ENCODE measurements around the gene CLEC12A.

DNA sequence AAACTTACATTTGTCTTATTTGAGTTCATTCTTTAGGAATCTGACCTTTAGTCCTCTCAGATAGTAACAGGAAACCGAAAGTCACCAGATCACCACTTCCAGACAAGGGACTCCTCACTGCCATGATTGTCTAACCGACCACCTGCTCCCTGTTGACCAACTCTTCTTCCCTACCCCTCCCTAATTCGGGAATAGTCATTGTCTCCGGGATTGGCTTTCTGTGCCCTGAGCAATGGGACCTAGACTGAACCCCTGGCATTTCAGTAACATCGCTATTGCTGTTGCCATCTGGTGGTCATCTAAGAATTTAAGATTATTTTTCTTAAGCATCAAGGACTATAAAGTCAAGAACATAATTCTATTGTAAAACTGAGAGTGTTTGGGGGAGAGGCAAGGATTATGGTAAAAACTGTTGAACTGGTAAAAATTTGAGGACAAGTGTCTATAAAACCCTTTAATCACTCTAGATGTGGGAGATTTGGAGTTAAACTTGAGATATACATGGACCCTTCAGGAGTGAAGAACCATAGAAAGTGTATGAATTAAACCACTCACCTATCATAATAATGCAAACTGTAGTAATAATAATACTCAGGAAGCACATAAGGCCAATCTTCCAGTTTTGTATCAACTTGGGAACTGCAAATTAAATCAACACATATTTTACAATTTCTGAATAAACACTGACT lies 45.4 kb upstream of the CLEC12A start:
- TF ChIP-seq, protein P1, sequence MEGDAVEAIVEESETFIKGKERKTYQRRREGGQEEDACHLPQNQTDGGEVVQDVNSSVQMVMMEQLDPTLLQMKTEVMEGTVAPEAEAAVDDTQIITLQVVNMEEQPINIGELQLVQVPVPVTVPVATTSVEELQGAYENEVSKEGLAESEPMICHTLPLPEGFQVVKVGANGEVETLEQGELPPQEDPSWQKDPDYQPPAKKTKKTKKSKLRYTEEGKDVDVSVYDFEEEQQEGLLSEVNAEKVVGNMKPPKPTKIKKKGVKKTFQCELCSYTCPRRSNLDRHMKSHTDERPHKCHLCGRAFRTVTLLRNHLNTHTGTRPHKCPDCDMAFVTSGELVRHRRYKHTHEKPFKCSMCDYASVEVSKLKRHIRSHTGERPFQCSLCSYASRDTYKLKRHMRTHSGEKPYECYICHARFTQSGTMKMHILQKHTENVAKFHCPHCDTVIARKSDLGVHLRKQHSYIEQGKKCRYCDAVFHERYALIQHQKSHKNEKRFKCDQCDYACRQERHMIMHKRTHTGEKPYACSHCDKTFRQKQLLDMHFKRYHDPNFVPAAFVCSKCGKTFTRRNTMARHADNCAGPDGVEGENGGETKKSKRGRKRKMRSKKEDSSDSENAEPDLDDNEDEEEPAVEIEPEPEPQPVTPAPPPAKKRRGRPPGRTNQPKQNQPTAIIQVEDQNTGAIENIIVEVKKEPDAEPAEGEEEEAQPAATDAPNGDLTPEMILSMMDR (IDR thresholded peaks at IDR 0.05 in 2 of 3, conservative IDR thresholded peaks at IDR 0.05 in 1 of 3; ENCODE audit: borderline replicate concordance in 1 of 3, insufficient read depth in 1 of 3, low read depth in 2 of 3, low read length in 2 of 3) = peak; percentile 43 to 50 (median 47); a peak in 5 of 6 replicates
- TF ChIP-seq POLR2AphosphoS5 (IDR thresholded peaks at IDR 0.05; ENCODE audit: low read depth, low read length) = no peak

Data from HCT116 (cell line).